Endodermal cell (in vitro differentiated cells): ENCODE results near the gene NME2. TPM values are rescaled to one million over a fixed set of nuclear protein-coding genes. Genes with fewer than 3 reads are reported as not detected.
A peak's percentile ranks its signal among the peaks of the same experiment; 100 is the strongest.

ENCODE experiments used
- DNase-seq: peaks from one replicate; pipeline ENCODE4 v3.0.0-alpha.2; 2017
- H3K27ac ChIP-seq: 2 replicates; pipeline ENCODE4 v1.5.1; 2013; ENCODE audit warnings: mild to moderate bottlenecking, low read depth, low read length, moderate library complexity
- H3K27me3 ChIP-seq: 2 replicates; pipeline ENCODE4 v1.6.1; 2013; ENCODE audit warnings: mild to moderate bottlenecking, low read length, moderate library complexity; ENCODE audit not compliant: insufficient read depth, control insufficient read depth, poor library complexity, severe bottlenecking
- H3K36me3 ChIP-seq: 2 replicates; pipeline ENCODE4 v1.7.0; 2013; ENCODE audit warnings: mild to moderate bottlenecking, low read length, moderate library complexity; ENCODE audit not compliant: control insufficient read depth, insufficient read depth
- H3K4me1 ChIP-seq: one replicate; pipeline ENCODE4 v1.7.0; 2013; ENCODE audit warnings: low read length; ENCODE audit not compliant: control insufficient read depth, insufficient read depth
- H3K4me3 ChIP-seq: 2 replicates; pipeline ENCODE4 v1.5.1; 2013; ENCODE audit warnings: mild to moderate bottlenecking, low read length, moderate library complexity
- H3K9ac ChIP-seq: 2 replicates; pipeline ENCODE4 v1.6.1; 2013; ENCODE audit warnings: mild to moderate bottlenecking, low read length, moderate library complexity; ENCODE audit not compliant: poor library complexity, severe bottlenecking; ENCODE audit errors: extremely low read depth
- H3K9me3 ChIP-seq: 2 replicates; pipeline ENCODE4 v1.6.1; 2013; ENCODE audit warnings: mild to moderate bottlenecking, low read length, moderate library complexity; ENCODE audit not compliant: control insufficient read depth
- H3K27ac Mint-ChIP-seq: 2 replicates; pipeline ENCODE4 v1.8.0; 2020; ENCODE audit warnings: mixed read lengths
- H3K27me3 Mint-ChIP-seq: 2 replicates; pipeline ENCODE4 v1.8.0; 2021; ENCODE audit warnings: mild to moderate bottlenecking, mixed read lengths; ENCODE audit not compliant: insufficient read depth
- H3K36me3 Mint-ChIP-seq: 2 replicates; pipeline ENCODE4 v1.8.0; 2020; ENCODE audit warnings: low read depth, mixed read lengths
- H3K4me1 Mint-ChIP-seq: 2 replicates; pipeline ENCODE4 v1.8.0; 2020; ENCODE audit warnings: mixed read lengths
- H3K4me3 Mint-ChIP-seq: 2 replicates; pipeline ENCODE4 v1.8.0; 2020; ENCODE audit warnings: mild to moderate bottlenecking, moderate library complexity, mixed read lengths
- H3K9me3 Mint-ChIP-seq: 2 replicates; pipeline ENCODE4 v1.8.0; 2020; ENCODE audit warnings: mild to moderate bottlenecking, mixed read lengths
- WGBS, 2 experiments: methylation state at CpG; one replicate each; pipeline versions ENCODE4 v1.1.5 to v1.1.7; 2013; ENCODE audit warnings: missing lambda C conversion rate in 2 of 2, mixed read lengths in 1 of 2; ENCODE audit not compliant: insufficient coverage in 1 of 2, insufficient read length in 1 of 2; 5-methylcytosine and 5-hydroxymethylcytosine counted together
- total RNA-seq, 2 donors: library from RNA; stranded (reverse); fragmentation: NEBNext Ultra II Directional in 1 of 2; extraction: Animal tissue kit (Norgen Biotek cat#: 25700) in 1 of 2; gene quantifications; 2 replicates in 1 of 2; 3 replicates in 1 of 2; pipeline ENCODE4 v1.2.1, GENCODE V29; 2021
- TF ChIP-seq, protein P1 (sequence below): fragments of 200-600 bp; sonication (generic); conservative IDR thresholded peaks from 2 replicates; pipeline ENCODE4 v1.5.0; 2021; ENCODE audit warnings: antibody characterized with exemption, mild to moderate bottlenecking

NME2 gene
- total RNA-seq, 2 donors from 2014 or later: 560 to 707 TPM

DNA sequence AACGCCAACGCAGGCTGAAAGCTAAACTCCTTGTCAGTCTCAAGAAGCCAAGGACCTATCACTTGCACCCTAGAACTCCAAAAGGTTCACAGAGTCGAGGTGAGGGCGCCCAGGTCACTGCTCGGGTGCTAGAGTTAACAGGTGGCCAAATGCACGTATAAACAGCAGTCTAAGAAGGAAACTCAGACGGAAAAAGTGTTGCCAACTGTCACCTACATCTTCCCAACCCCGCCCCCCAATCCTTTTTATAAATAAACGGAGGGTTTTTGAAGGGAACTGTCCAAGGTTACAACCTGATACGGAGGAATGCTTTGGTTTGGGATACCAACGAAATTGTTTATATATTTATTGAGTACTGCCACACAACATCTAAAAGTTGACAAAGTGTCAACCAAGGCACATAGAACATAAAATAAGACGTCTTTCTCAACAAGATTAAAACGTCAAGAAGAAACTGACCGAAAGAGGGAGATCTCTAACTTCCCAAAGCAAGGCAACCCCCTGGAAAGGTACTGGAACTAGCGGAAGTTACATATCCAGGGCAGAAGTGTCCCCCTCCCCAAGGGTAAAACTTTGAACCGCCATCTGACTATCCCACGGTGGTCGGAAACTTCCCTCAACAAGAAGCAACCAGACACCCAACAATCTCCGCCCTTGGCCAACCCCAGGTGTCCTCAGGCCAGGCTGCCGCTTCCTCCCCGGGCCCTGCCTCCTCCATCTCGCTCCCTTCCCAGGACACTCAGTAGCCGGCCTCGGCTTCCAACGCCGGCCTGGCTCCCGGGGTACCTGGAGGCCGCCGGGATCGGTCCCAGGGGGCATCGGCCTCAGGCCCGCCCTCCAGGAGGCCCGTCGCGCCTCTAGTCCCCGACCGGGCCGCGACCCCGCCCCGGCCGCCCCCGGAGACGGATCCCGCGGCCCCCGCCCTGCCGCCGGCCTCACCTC lies 46.5 kb upstream of the NME2 start:
- H3K27me3 Mint-ChIP-seq: no peaks in the 10 kb centered on the region
- peak overlapping the region; percentile 93 for H3K4me3 ChIP-seq
- no peaks in the 10 kb centered on the region for H3K36me3 ChIP-seq
- peaks cover 15% of the 10 kb centered on the region for H3K4me1 Mint-ChIP-seq
- 4 to 25% methylated on average over 10 to 47 of the region's 49 CpGs for WGBS, 2 experiments
- H3K4me1 ChIP-seq: no peaks in the 10 kb centered on the region
- peak overlapping the region; percentile 98 for H3K27ac Mint-ChIP-seq
- H3K9me3 ChIP-seq: no peaks in the 10 kb centered on the region
- peak overlapping the region; percentile 72 for H3K9ac ChIP-seq
- TF ChIP-seq, protein P1, sequence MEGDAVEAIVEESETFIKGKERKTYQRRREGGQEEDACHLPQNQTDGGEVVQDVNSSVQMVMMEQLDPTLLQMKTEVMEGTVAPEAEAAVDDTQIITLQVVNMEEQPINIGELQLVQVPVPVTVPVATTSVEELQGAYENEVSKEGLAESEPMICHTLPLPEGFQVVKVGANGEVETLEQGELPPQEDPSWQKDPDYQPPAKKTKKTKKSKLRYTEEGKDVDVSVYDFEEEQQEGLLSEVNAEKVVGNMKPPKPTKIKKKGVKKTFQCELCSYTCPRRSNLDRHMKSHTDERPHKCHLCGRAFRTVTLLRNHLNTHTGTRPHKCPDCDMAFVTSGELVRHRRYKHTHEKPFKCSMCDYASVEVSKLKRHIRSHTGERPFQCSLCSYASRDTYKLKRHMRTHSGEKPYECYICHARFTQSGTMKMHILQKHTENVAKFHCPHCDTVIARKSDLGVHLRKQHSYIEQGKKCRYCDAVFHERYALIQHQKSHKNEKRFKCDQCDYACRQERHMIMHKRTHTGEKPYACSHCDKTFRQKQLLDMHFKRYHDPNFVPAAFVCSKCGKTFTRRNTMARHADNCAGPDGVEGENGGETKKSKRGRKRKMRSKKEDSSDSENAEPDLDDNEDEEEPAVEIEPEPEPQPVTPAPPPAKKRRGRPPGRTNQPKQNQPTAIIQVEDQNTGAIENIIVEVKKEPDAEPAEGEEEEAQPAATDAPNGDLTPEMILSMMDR: peak; percentile 52
- no peaks in the 10 kb centered on the region for H3K9me3 Mint-ChIP-seq
- peak overlapping the region; percentile 82 for H3K4me3 Mint-ChIP-seq
- peak; percentile 87 for DNase-seq
- peak overlapping the region; percentile 87 for H3K27ac ChIP-seq
- no peaks in the 10 kb centered on the region for H3K36me3 Mint-ChIP-seq
- no peaks in the 10 kb centered on the region for H3K27me3 ChIP-seq

DNA sequence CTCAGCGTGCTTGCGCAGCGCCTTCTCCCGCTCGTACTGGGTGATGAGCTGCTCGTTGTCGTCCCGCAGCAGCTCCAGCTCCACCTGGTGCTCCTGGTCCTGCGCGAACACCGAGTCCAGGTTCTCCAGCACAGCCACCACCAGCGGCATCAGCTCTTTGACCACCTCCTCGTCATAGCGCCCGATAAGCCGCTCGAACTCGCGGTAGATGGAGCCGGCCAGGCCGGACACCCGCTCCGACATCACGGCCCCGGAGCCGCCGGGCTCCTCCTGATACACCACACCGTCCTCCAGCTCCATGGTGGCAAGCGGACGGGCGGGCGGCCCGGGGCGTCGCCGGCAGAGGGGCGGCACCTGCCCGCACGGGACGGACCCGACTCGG lies 45.9 kb upstream of the NME2 start:
- 0% methylated on average over 5 to 42 of the region's 42 CpGs for WGBS, 2 experiments
- peak overlapping the region; percentile 82 for H3K4me3 Mint-ChIP-seq
- Histone ChIP-seq H3K4me1 (no peaks in the 10 kb centered on the region), H3K27ac (peak overlapping the region; percentile 87), H3K9me3 (no peaks in the 10 kb centered on the region), H3K9ac (peak overlapping the region; percentile 72), H3K36me3 (no peaks in the 10 kb centered on the region), H3K4me3 (peak overlapping the region; percentile 93), H3K27me3 (no peaks in the 10 kb centered on the region)
- no peaks in the 10 kb centered on the region for H3K27me3 Mint-ChIP-seq
- no peaks in the 10 kb centered on the region for H3K36me3 Mint-ChIP-seq
- TF ChIP-seq, protein P1: no peak
- H3K9me3 Mint-ChIP-seq: no peaks in the 10 kb centered on the region
- H3K4me1 Mint-ChIP-seq: peaks cover 15% of the 10 kb centered on the region
- DNase-seq: no peak
- H3K27ac Mint-ChIP-seq: peak overlapping the region; percentile 98

DNA sequence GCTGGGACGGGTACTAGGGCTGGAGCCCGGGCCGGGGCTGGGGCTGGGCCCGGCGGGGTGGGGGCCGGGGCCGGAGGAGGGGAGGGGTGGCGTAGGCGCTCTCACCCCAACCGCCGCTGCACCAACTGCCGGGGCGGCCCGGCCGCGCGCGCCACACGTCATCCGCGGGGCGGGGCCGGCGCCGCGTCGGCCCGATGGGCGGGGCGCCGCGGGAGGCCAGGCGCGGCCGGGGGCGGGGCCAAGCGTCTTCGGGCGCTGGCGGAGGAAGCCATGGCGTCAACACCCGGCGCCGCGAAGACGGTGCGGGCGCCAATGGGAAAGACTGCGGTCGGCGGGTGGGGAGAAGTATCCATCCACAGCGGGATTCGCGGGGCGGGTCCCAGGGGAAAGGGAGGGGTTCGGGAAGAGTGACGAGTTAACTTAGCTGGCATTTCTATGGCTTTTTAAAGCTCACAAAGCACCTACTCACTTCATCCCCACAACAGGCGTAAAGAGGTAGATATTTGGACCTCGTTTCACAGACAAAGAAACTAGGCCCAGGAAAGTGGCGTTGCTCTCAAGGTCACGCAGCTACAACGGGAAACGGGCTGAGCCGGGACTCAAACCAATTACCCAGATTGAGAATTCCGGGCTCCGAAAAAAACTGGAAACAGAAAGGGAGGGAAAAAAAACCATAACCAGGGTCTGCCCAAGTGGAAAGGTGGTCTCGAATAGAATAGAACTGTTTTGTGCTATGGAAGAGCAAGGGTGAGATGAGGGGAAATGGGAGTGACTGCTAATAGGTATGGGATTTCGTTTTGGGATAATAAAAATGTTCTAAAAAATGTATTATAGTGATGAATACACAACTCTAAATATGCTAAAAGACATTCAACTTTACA lies 45.2 kb upstream of the NME2 start, which contains the start of gene SPAG9:
Gene SPAG9, minus strand, starts transcription at position 130 of the 881 bp plus-strand sequence. CDS start 212 bp downstream, outside the sequence.
- no peaks in the 10 kb centered on the region for H3K27me3 ChIP-seq
- peaks cover 15% of the 10 kb centered on the region for H3K4me1 Mint-ChIP-seq
- no peaks in the 10 kb centered on the region for H3K36me3 ChIP-seq
- H3K9ac ChIP-seq: peak within 1 kb of the TSS; percentile 92
- 0 to 1% methylated on average over 22 to 65 of the region's 68 CpGs for WGBS, 2 experiments
- H3K9me3 ChIP-seq: no peaks in the 10 kb centered on the region
- TF ChIP-seq, protein P1: no peak
- no peaks in the 10 kb centered on the region for H3K4me1 ChIP-seq
- peak; percentile 99 for DNase-seq
- H3K4me3 ChIP-seq: peak within 1 kb of the TSS; percentile 93
- peak within 1 kb of the TSS; percentile 99 for H3K27ac Mint-ChIP-seq
- no peaks in the 10 kb centered on the region for H3K36me3 Mint-ChIP-seq
- H3K27ac ChIP-seq: peak within 1 kb of the TSS; percentile 93
- no peaks in the 10 kb centered on the region for H3K27me3 Mint-ChIP-seq
- no peaks in the 10 kb centered on the region for H3K9me3 Mint-ChIP-seq
- peak within 1 kb of the TSS; percentile 82 for H3K4me3 Mint-ChIP-seq
